Central memory CD4-positive, alpha-beta T cell (primary cell): ENCODE measurements around the gene RETREG3.
"Not testable (repeated sequence)": the region's sequence is repeated elsewhere in the genome, so short reads cannot be mapped to it uniquely, and the experiment has no call there.

Experiments
- DNase-seq: peaks from one replicate; pipeline ENCODE4 v3.0.0; 2022

RETREG3 gene

DNA sequence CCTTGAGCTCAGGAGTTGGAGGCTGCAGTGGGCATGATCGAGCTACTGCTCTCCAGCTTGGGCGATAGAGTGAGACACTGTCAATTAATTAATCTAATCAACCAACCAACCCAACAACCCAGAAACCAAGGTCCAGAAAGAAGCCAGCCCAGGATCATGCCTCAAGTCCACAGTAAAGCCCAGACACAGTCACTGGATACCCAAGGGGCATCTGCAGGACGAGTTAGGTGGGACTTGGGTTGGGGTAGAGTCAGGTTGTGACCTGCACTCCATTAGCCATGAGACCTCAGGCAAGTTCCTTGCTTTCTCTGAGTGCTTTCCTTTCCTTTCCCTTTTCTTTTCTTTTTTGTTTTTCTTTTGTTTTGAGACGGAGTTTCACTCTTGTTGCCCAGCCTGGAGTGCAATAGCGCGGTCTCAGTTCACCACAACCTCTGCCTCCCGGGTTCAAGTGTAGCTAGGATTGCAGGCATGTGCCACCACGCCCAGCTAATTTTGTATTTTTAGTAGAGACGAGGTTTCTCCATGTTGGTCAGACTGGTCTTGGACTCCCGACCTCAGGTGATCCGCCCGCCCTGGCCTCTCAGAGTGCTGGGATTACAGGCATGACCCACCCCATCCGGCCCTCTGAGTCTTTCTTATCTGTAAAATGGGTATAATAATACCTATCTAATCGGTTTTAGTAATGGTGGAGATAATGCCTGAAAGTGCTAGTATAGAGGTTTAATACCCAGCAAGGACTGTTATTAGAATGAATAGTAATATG is 60.0 kb downstream of the RETREG3 start:
- DNase-seq = no peak

DNA sequence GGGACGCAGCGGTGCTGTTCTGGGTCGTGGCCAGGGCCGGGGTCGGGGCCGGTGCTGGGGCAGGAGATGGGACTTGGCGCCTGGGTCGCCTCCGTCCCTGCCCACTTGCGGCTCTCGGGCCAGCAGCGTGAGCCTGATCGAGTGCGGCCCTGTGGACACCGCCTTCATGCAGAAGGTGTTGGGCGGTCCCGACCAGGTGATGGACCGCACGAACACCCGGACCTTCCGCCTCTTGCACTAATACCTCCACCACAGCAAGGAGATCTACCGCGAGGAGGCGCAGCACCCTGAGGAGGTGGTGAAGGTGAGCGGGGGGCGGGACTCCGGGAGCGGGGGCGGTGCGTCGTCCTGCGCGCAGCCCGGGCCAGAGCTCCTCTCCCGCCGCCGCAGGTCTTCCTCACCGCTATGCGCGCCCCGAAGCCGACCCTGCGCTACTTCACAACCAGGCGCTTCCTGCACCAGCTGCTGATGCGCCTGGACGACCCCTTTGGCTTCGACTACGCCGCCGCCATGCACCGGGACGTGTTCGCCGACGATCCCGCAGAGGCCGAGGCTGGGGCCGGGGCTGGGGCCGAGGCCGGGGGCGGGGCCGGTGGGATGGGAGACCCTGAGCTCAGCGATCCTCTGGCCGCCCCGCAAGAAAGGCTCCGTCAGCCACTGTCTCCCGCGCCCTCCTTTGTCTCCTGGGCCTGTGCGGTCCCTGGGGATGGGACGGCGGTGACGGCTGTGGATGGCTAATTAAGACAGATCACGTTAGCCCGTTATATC is 60.9 kb downstream of the RETREG3 start:
- peak; percentile 69 for DNase-seq

DNA sequence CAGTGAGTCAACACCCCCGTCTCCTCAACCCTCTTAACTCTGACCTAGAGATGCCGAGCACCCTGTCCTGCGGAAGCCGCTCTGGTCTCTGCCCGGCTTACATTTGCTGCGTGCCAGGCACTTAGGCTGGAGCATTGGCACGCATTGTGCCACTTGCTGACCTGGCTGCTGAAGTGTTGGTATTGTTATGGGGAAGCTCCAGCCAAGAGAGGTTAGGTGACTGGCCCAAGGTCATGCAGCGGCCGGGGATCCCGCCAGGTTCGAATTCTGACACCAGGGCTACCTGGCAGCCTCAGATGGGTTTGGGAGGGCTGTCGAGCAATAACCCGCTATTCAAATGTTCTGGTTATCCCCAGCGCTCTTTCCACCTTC is 61.5 kb downstream of the RETREG3 start:
- no peak for DNase-seq

DNA sequence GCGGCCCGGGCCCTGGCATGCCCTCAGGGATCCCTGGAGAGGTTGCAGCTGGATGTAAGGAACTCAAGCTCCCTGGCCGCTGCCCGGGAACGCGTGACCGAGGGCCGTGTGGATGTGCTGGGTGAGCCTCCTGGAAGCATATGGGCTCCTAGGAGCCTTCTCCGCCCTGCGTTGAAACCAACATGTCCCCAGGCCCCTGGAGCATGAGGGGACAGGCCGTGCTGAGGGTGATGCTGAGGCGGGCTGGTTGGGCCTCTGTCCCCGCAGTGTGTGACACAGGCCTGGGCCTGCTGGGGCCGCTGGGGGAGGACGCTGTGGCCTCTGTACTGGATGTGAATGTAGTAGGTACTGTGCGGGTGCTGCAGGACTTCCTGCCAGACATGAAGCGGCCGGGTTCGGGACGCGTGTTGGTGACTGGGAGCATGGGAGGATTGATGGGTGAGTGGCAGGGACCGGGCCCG is 62.1 kb downstream of the RETREG3 start:
- no peak for DNase-seq

DNA sequence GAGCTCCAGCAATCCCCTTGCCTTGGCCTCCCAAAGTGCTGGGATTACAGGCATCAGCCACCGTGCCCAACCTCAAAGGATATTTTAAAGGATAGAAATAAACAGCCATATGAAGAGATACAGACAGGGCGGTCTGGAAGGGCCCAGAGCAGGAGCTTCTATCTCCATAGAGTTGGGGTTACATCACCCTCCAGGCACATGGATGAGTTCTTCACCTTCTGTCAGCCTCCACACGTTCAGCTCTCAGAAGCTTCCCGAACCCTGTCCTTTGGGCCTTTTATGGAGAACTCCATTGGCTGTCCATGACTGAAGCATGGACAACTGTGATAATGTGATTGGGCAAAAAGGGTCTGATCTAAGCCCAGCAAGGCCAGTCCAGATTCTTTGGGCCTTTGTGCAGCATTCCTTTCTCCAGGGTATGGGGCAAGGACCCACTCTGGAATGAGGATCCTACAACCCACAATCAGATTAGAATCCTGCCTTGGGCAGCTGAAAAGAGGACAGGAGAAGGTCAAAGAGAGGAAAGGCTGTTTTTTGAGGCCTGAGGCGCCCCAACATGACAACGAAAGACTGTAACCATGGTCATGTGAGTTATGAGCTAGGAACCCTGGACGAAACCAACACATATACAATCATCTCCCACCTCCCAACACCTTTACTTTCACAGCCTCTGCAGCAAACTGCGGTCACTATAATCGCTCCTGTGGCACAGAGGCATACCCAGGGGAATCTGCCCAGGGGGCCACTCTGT is 63.2 kb downstream of the RETREG3 start:
- DNase-seq = not testable (repeated sequence)

DNA sequence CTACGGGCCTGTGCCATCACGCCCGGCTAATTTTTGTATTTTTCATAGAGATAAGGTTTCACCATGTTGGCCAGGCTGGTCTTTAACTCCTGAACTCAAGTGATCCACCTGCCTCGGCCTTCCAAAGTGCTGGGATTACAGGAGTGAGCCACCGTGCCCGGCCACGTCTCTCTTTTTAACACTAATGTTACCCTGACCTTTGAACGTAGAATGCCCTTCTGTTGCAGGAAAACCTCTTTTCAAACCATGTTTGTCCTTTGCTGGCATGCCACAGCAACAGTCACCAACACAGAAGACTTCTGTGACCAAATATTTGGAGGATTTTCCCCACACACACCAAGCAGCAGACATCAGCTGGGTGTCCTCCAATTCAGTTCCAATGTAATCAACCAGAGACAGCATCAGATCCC is 64.3 kb downstream of the RETREG3 start:
- DNase-seq = no peak

DNA sequence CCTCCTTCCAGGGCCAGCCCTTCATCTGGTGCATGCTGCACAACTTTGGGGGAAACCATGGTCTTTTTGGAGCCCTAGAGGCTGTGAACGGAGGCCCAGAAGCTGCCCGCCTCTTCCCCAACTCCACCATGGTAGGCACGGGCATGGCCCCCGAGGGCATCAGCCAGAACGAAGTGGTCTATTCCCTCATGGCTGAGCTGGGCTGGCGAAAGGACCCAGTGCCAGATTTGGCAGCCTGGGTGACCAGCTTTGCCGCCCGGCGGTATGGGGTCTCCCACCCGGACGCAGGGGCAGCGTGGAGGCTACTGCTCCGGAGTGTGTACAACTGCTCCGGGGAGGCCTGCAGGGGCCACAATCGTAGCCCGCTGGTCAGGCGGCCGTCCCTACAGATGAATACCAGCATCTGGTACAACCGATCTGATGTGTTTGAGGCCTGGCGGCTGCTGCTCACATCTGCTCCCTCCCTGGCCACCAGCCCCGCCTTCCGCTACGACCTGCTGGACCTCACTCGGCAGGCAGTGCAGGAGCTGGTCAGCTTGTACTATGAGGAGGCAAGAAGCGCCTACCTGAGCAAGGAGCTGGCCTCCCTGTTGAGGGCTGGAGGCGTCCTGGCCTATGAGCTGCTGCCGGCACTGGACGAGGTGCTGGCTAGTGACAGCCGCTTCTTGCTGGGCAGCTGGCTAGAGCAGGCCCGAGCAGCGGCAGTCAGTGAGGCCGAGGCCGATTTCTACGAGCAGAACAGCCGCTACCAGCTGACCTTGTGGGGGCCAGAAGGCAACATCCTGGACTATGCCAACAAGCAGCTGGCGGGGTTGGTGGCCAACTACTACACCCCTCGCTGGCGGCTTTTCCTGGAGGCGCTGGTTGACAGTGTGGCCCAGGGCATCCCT is 65.7 kb downstream of the RETREG3 start:
- DNase-seq = no peak

DNA sequence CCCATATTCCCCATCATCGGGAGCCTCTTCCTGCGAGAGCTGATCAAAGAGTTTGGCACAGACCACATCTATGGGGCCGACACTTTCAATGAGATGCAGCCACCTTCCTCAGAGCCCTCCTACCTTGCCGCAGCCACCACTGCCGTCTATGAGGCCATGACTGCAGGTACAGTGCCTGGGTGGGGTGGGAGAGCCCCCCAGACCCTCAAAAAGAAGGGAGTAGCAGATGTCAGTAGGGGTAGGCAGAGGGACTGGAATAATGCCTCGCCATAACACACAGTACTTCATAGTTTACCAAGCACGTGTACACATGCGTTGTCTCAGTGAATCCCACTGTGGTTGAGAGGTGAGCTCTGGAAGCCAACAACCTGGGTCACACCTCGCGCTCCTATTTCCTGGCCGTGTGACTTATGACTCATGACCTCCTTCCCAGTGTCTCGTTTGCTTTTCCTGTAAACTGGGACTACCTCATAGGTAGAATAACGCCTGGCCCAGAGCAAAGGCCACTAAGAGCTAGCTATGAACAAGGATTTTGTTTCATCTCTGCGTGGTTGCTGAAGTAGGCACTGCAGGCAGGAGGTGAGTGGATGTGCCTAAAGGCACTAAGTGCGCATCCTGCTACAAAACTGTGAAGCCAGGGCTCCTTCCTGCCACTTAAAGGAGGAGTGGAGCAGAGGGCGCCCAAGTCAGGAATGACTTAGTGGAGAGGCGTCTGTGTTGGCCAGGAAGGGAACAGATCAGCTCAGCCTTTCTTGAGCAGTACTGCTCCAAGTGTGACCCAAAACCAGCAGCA is 67.9 kb downstream of the RETREG3 start:
- no peak for DNase-seq

DNA sequence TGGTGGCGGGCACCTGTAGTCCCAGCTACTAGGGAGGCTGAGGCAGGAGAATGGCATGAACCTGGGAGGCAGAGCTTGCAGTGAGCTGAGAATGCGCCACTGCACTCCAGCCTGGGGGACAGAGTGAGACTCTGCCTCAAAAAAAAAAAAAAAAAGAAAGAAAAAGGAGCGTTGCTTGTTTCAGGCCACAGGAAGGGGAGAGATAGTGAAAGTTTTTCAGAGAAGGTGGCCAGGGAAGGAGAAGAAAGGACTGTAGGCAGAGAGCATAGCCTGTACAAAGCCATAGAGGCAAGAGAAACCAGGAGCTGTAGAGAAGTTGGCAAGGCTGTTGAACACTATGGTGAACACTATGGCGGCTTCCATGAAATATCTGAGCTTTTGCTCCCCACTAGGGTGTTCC is 68.6 kb downstream of the RETREG3 start:
- not testable (repeated sequence) for DNase-seq

DNA sequence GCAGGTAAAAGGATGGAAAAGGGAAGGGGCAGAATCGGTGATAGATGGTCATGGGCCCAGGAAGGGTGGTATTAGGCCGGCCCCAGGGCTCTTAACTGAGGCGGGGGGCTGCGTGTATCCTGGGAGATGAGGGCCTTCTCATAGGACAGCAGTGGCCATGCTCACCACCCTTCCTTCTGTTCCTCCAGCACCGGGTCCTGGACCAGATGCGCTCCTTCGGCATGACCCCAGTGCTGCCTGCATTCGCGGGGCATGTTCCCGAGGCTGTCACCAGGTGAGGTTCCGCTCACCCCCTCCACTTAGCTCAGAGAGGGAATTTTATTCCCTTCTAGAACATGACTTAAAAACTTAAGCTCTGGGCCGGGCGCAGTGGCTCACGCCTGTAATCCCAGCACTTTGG is 70.7 kb downstream of the RETREG3 start:
- DNase-seq = no peak

DNA sequence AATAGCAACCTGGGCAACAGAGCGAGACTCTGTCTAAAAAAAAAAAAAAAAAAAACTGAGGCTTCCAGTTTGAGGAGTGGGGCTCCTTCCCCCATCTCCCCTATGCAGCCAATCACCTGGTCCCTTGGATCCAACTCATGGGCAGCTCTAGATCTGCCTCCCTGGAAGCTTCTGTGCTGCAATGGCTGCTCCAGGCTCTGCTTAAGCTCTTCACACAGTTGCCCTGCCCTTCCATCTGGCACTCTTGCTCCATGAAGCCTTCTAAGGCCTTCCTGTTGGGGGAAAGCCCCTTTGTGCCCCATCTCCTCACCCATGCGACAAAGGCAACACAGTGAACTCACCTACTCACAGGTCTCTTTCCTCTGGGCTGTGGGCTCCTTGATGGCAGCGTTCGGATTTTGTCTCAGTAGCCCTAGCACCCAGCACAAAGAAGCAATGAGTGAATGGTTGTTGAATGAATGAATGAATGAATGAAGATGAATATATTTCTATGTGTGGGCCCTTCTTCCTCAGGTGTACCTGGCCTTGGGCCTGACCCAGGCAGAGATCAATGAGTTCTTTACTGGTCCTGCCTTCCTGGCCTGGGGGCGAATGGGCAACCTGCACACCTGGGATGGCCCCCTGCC is 71.2 kb downstream of the RETREG3 start:
- DNase-seq = no peak

DNA sequence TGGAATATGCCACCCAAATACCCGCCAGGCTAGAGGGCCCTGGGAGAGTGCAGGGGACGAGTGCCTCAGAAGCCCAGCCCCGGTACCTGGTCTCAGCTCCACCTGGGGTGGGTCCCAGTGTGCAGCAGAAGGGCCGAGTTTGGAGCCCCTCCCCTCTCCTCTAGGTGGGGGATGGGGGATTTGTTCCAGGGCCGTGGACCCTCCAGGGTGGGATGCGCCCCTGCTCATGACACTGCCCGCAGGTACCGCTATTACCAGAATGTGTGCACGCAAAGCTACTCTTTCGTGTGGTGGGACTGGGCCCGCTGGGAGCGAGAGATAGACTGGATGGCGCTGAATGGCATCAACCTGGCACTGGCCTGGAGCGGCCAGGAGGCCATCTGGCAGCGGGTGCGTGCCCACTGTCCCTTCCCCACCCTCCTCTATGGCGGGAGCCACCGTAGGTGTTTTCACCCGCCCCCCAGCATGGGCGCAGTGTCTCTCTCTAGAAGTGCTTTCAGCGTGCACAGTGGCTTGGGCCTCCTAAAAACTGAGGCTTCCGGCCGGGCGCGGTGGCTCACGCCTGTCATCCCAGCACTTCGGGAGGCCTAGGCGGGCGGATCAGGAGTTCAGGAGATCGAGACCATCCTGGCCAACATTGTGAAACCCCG is 71.9 kb downstream of the RETREG3 start:
- DNase-seq = no peak

DNA sequence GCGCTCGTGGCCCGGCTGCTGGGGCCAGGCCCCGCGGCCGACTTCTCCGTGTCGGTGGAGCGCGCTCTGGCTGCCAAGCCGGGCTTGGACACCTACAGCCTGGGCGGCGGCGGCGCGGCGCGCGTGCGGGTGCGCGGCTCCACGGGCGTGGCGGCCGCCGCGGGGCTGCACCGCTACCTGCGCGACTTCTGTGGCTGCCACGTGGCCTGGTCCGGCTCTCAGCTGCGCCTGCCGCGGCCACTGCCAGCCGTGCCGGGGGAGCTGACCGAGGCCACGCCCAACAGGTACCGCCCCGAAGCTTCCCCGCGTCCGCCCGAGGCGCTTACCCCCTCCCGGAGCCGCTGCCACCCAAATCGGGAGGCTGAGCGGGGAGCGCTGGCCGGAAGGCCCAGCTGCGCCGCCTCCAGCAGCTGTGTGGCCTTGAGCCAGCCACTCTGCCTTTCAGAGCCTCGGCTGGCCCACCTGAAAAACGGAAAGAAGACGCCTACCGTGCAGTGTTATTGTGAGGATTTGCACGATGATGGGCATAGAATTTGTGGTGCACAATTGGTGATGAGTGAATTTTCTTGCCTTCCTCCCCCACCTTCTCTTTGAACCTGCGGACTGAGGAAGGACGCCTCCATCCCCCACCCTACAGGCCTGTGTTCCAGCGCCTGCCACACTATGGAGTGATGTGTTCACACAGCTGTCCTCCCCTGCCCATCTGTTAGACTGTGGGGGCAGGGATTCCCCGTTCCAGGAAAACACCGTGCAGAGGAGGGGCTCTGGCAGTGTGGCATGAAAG is 72.6 kb downstream of the RETREG3 start:
- peak; percentile 51 for DNase-seq

DNA sequence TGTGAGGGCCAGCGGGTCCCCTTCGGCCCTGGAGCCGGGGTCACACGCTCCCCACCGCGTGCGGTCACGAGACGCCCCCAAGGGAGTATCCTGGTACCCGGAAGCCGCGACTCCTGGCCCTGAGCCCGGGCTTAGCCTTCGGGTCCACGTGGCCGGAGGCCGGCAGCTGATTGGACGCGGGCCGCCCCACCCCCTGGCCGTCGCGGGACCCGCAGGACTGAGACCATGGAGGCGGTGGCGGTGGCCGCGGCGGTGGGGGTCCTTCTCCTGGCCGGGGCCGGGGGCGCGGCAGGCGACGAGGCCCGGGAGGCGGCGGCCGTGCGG is 73.2 kb downstream of the RETREG3 start, which contains the start of gene NAGLU:
TSS of gene NAGLU (plus strand) at position 194 of the 324 bp plus-strand sequence. CDS start at position 226, 32 bp downstream.
- peak; percentile 69 for DNase-seq

DNA sequence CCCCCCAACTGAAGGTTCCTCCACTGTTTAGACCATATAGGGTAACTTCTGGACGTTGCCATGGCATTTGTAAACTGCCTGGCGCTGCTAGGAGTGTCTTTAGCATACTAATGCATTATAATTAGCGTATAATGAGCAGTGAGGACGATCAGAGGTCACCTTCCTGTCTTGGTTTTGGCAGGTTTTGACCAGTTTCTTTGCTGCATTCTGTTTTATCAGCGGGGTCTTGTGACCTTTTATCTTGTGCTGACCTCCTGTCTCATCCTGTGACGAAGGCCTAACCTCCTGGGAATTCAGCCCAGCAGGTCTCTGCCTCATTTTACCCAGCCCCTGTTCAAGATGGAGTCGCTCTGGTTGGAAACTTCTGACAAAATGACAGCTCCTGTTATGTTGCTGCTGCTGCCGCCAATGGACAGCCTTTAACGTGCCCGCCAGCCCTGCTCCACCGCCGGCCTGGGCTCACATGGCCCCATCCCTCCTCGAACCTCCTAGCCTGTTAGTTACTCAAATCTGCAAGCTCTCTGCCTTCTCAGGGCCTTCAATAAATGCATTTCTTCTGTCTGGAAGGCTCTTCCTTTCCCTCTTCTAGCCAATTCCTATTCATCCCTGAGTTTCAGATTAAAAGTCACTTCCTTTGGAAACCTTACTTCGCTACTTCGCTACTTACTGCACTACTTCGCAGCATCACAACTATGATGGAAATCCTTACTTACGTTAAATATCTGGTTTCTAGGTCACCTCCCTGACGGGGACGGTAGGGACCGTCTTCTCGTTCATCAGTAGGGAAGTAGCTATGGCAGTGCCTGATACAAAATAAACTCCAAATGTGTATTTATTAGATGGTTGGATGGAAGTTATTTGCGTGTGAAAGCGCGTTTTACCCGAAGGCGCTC is 73.8 kb downstream of the RETREG3 start:
- DNase-seq = no peak

DNA sequence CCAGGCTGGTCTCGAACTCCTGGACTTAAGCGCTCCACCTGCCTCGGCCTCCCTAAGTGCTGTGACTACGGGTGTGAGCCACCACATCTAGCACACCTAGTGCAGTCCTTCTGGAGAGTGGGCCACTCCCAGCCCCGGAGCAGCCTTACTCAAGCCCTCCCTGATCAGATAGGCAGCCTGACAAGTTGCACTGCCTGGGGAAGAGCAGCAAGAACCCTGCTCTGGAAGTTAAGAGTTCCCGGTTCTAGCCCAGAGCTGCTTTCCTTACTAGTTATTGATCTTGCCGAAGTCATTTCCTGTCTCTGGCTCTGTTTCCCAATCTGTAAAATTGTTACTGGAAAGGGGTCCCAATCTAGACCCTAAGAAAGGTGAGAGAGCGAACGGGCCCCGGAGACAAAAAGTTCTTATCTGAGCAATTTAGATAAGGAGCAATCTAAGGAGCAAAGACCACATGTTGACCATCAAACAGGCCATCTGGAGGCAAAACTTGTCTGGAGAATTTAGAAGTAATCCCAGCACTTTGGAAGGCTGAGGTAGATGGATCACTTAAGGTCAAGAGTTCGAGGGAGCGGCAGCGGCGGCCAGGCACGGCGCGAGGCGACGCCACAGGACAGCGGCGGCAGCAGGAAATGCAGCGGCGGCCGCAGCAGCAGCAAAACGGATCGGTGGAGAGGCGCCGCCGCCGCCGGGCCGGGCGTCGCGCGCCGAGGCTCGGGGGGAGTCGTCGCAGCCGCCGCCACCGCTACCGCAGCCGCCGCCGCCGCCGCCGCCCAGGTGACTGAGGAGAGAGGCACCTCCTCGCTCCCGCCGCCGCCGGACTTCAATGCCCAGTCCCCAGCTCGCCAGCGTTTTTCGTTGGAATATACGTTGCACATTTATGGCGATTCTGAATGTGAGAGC is 77.5 kb downstream of the RETREG3 start:
- DNase-seq = peak; percentile 47

DNA sequence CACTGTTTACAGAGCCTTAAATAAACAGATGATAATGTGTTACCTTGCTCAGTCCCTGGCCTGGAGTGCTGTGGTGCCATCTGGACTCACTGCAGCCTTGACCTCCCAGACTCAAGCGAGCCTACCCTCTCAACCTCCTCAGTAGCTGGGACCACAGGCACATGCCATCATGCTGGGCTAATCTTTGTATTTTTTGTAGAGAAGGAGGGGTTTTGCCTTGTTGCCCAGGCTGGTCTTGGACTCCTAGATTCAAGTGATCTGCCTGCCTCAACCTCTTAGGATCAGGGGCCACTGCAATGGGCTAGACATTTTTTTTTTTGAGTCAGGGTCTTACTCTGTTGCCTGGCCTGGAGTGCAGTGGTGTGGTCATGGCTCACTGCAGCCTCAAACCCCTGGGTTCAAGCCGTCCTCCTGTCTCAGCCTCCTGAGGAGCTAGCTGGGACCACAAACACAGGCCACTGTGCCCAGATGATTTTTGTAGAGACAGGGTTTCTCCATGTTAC is 78.2 kb downstream of the RETREG3 start:
- no peak for DNase-seq
